ENCODE data around the gene ERH.

DNA sequence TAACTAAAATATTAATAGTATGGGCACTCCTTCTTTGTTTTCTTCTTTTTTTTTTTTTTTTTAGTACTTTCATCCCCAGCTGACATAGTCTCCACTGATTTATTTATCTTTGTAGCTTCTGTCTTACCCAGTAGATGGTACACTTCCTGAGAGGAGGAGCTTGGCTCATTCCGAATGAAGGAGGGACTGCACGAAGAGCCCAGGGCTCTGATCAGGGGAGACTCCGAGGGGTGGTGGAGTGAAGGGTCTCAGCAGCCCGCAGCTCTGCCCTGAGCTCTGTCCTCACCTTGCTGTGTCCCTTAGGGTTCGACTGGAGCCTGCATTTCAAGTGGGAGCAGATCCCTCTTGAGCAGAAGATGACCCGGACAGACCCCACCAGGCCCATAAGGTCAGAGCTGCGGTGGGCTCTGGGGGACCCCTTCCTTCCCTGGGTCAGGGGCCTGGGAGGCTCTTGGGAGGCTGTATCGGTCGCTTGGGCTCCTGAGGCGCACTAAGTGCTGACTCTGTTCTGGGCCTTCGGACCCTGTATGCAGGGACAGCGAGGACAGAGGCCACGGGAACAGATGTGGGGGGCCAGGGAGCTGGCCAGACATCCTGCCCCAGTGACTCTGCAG is 65.2 kb downstream of the ERH start:
- TF ChIP-seq, protein P1, sequence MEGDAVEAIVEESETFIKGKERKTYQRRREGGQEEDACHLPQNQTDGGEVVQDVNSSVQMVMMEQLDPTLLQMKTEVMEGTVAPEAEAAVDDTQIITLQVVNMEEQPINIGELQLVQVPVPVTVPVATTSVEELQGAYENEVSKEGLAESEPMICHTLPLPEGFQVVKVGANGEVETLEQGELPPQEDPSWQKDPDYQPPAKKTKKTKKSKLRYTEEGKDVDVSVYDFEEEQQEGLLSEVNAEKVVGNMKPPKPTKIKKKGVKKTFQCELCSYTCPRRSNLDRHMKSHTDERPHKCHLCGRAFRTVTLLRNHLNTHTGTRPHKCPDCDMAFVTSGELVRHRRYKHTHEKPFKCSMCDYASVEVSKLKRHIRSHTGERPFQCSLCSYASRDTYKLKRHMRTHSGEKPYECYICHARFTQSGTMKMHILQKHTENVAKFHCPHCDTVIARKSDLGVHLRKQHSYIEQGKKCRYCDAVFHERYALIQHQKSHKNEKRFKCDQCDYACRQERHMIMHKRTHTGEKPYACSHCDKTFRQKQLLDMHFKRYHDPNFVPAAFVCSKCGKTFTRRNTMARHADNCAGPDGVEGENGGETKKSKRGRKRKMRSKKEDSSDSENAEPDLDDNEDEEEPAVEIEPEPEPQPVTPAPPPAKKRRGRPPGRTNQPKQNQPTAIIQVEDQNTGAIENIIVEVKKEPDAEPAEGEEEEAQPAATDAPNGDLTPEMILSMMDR (IDR thresholded peaks at IDR 0.05) = no peak
- TF ChIP-seq POLR2A (IDR thresholded peaks at IDR 0.05) = no peak
